ENCODE measurements around the gene CPEB3.

- TF ChIP-seq CTCF (IDR thresholded peaks at IDR 0.05) (no peak), EZH2 (IDR thresholded peaks at IDR 0.05) (no peak)
Measured at GRCh38 chr10:92094960-92095359, 195.9 kb downstream of the CPEB3 start.

Measured in neural progenitor cell (in vitro differentiated cells).